Caco-2 (cell line): ENCODE results near the gene DEFB119. TPM values are rescaled to one million over a fixed set of nuclear protein-coding genes. Genes with fewer than 3 reads are reported as not detected.

Experiments
- BruUV-seq: library from RNA; stranded (reverse); fragments of 400-500 nt; replicated peaks from 2 replicates; lab custom pipeline; 2021; lab: Mats Ljungman, UMichigan
- CTCF ChIA-PET: fragments of 300-600 bp; sonication (Branson Sonifier 250); formaldehyde crosslinking; loops from one replicate; lab custom pipeline; 2022; ENCODE audit warnings: antibody characterized with exemption; lab: Charles Lee
- POLR2A ChIA-PET: fragments of 300-600 bp; sonication (Branson Sonifier 250); formaldehyde crosslinking; loops from one replicate; lab custom pipeline; 2022; ENCODE audit warnings: antibody characterized with exemption; lab: Charles Lee
- DNase-seq, 2 experiments: peaks; one replicate each; pipeline versions ENCODE4 v3.0.0 to v3.0.0-alpha.2; 2020 to 2022
- H3K27me3 ChIP-seq: replicated peaks from 2 replicates; pipeline ENCODE4 v1.6.0; 2011; ENCODE audit warnings: low read length; ENCODE audit not compliant: control insufficient read depth, insufficient read depth
- H3K36me3 ChIP-seq: 2 replicates; pipeline ENCODE4 v1.5.1; 2011; ENCODE audit warnings: low read length; ENCODE audit not compliant: control insufficient read depth, insufficient read depth
- H3K4me1 ChIP-seq: fragments of 250-450 bp; sonication (Bioruptor Pico); 2 replicates; pipeline ENCODE4 v1.5.1; 2020; ENCODE audit warnings: mild to moderate bottlenecking
- H3K4me3 ChIP-seq: 2 replicates; pipeline ENCODE4 v1.5.1; 2011; ENCODE audit warnings: low read depth, mild to moderate bottlenecking, control low read depth, low read length
- H3K9me3 ChIP-seq: fragments of 250-450 bp; sonication (Bioruptor Pico); 2 replicates; pipeline ENCODE4 v1.5.1; 2020; ENCODE audit warnings: mild to moderate bottlenecking, moderate library complexity
- H3K27ac Mint-ChIP-seq: one replicate; pipeline ENCODE4 v1.8.0; 2022; ENCODE audit warnings: mixed read lengths; ENCODE audit not compliant: unreplicated experiment
- H3K27me3 Mint-ChIP-seq: one replicate; pipeline ENCODE4 v1.8.0; 2022; ENCODE audit warnings: mixed read lengths; ENCODE audit not compliant: insufficient read depth, unreplicated experiment
- H3K36me3 Mint-ChIP-seq: one replicate; pipeline ENCODE4 v1.8.0; 2022; ENCODE audit warnings: mild to moderate bottlenecking, mixed read lengths; ENCODE audit not compliant: insufficient read depth, unreplicated experiment
- H3K4me1 Mint-ChIP-seq: one replicate; pipeline ENCODE4 v1.8.0; 2022; ENCODE audit warnings: low read depth, mixed read lengths; ENCODE audit not compliant: unreplicated experiment
- H3K4me3 Mint-ChIP-seq: one replicate; pipeline ENCODE4 v1.8.0; 2022; ENCODE audit warnings: mild to moderate bottlenecking, moderate library complexity, mixed read lengths; ENCODE audit not compliant: unreplicated experiment
- H3K9me3 Mint-ChIP-seq: one replicate; pipeline ENCODE4 v1.8.0; 2022; ENCODE audit warnings: mixed read lengths; ENCODE audit not compliant: unreplicated experiment
- CTCF ChIP-seq, 2 experiments: fragments of 200-600 bp in 1 of 2; IDR thresholded peaks; 1 replicate in 1 of 2; 2 replicates in 1 of 2; pipeline versions ENCODE4 v1.5.1 to v1.8.0; 2011 to 2022; ENCODE audit warnings: antibody characterized with exemption in 1 of 2, control low read depth in 1 of 2, inconsistent platforms in 1 of 2, low read depth in 1 of 2, low read length in 1 of 2, mild to moderate bottlenecking in 1 of 2, moderate library complexity in 1 of 2; ENCODE audit not compliant: insufficient read depth in 1 of 2, severe bottlenecking in 1 of 2, unreplicated experiment in 1 of 2
- intact Hi-C: fragments of 100-400 bp; cut with micrococcal nuclease; formaldehyde crosslinking; loops from one replicate; pipeline ENCODE4 v1.10.0; 2022; ENCODE audit not compliant: unreplicated experiment
- total RNA-seq: library from RNA; stranded (reverse); gene quantifications from 2 replicates; pipeline ENCODE4 v1.2.3, GENCODE V29; 2022

DEFB119 gene
- total RNA-seq, 1 experiment from 2014 or later: not detected

GRCh38 chr20:31414381-31414780 is 24.0 kb upstream of the DEFB119 start:
- no peaks in the 10 kb centered on the region for H3K9me3 Mint-ChIP-seq
- H3K27me3 Mint-ChIP-seq: peaks cover 22% of the 10 kb centered on the region
- H3K27ac Mint-ChIP-seq: no peak overlapping the region
- ChIA-PET POLR2A (no interaction called here), CTCF (interaction anchor here (1.0 kb wide), 1 partner anchor 89 kb away, joined by 5 read pairs; no protein-coding TSS in a partner anchor)
- intact Hi-C loops: no loop called here
- H3K4me1 Mint-ChIP-seq: no peaks in the 10 kb centered on the region
- no peak for DNase-seq
- no peak overlapping the region for H3K4me3 ChIP-seq
- TF ChIP-seq CTCF (IDR thresholded peaks at IDR 0.05; ENCODE audit: insufficient read depth in 1 of 2, low read depth in 1 of 2, low read length in 1 of 2, severe bottlenecking in 1 of 2, unreplicated experiment in 1 of 2): no peak
- peaks cover 4% of the 10 kb centered on the region; the same call in 1 of the 2 replicates for H3K9me3 ChIP-seq
- no peaks in the 10 kb centered on the region for H3K36me3 Mint-ChIP-seq
- H3K4me1 ChIP-seq: no peaks in the 10 kb centered on the region
- H3K36me3 ChIP-seq: no peaks in the 10 kb centered on the region
- no peak overlapping the region for H3K4me3 Mint-ChIP-seq
- BruUV-seq: no TSS peak
- no peaks in the 10 kb centered on the region for H3K27me3 ChIP-seq

GRCh38 chr20:31410011-31410410 is 19.6 kb upstream of the DEFB119 start:
- no peaks in the 10 kb centered on the region for H3K36me3 ChIP-seq
- H3K4me1 ChIP-seq: no peaks in the 10 kb centered on the region
- no peaks in the 10 kb centered on the region for H3K9me3 Mint-ChIP-seq
- H3K27ac Mint-ChIP-seq: no peak overlapping the region
- H3K9me3 ChIP-seq: 0 out of 2 replicates have a peak, but pooled peaks cover 4% of the 10 kb centered on the region
- no peak for DNase-seq
- H3K27me3 ChIP-seq: no peaks in the 10 kb centered on the region
- no TSS peak for BruUV-seq
- intact Hi-C loops: no loop called here
- H3K4me1 Mint-ChIP-seq: no peaks in the 10 kb centered on the region
- peaks cover 20% of the 10 kb centered on the region for H3K27me3 Mint-ChIP-seq
- no peak overlapping the region for H3K4me3 Mint-ChIP-seq
- no peak for TF ChIP-seq CTCF (IDR thresholded peaks at IDR 0.05; ENCODE audit: insufficient read depth in 1 of 2, low read depth in 1 of 2, low read length in 1 of 2, severe bottlenecking in 1 of 2, unreplicated experiment in 1 of 2)
- no peaks in the 10 kb centered on the region for H3K36me3 Mint-ChIP-seq
- ChIA-PET POLR2A (no interaction called here), CTCF (no interaction called here)
- H3K4me3 ChIP-seq: no peak overlapping the region

GRCh38 chr20:31406115-31406514 is 15.7 kb upstream of the DEFB119 start, which contains the start of gene DEFB121:
DEFB121 (minus strand) TSS chr20:31406215; CDS start chr20:31406152, 63 bp downstream.
- H3K27me3 ChIP-seq: no peaks in the 10 kb centered on the region; the same call in 1 of the 2 replicates
- ChIA-PET CTCF (no interaction called here), POLR2A (no interaction called here)
- no peak within 1 kb of the TSS for H3K4me3 Mint-ChIP-seq
- no peak within 1 kb of the TSS for H3K27ac Mint-ChIP-seq
- no TSS peak for BruUV-seq
- H3K36me3 Mint-ChIP-seq: no peaks in the 10 kb centered on the region
- H3K36me3 ChIP-seq: no peaks in the 10 kb centered on the region
- TF ChIP-seq CTCF (IDR thresholded peaks at IDR 0.05; ENCODE audit: insufficient read depth in 1 of 2, low read depth in 1 of 2, low read length in 1 of 2, severe bottlenecking in 1 of 2, unreplicated experiment in 1 of 2): no peak
- DNase-seq: no peak
- H3K9me3 Mint-ChIP-seq: no peaks in the 10 kb centered on the region
- H3K27me3 Mint-ChIP-seq: peaks cover 11% of the 10 kb centered on the region
- H3K4me1 Mint-ChIP-seq: no peaks in the 10 kb centered on the region
- no peak within 1 kb of the TSS for H3K4me3 ChIP-seq
- no peaks in the 10 kb centered on the region for H3K4me1 ChIP-seq
- 0 out of 2 replicates have a peak, but pooled peaks cover 4% of the 10 kb centered on the region for H3K9me3 ChIP-seq
- intact Hi-C loops: no loop called here
